Keratinocyte (primary cell): ENCODE measurements around the gene RIMKLA. TPM values are rescaled to one million over a fixed set of nuclear protein-coding genes. Genes with fewer than 3 reads are reported as not detected.

Experiments used
- DNase-seq: peaks from one replicate; pipeline ENCODE4 v3.0.0-alpha.2; 2011; ENCODE audit warnings: low read depth, missing footprints, low spot score
- FAIRE-seq: peaks from 2 replicates; lab custom pipeline; 2011; peaks lifted over from hg19 to GRCh38; lab: Jason Lieb, UNC
- H2AFZ ChIP-seq: 2 replicates; pipeline ENCODE4 v1.6.0; 2012; ENCODE audit warnings: low read length, control low read depth, inconsistent platforms; ENCODE audit not compliant: control insufficient read depth
- H3K27ac ChIP-seq: 2 replicates; pipeline ENCODE4 v1.5.1; 2011; ENCODE audit warnings: low read length; ENCODE audit not compliant: control insufficient read depth, insufficient read depth
- H3K27me3 ChIP-seq: 3 replicates; pipeline ENCODE4 v1.6.0; 2011; ENCODE audit warnings: low read length; ENCODE audit not compliant: control insufficient read depth, insufficient read depth; ENCODE audit errors: extremely low read depth
- H3K36me3 ChIP-seq, 2 experiments: 2 replicates in 1 of 2; 3 replicates in 1 of 2; pipeline ENCODE4 v1.5.1; 2011; ENCODE audit warnings: low read length in 2 of 2, mild to moderate bottlenecking in 1 of 2; ENCODE audit not compliant: control insufficient read depth in 2 of 2, insufficient read depth in 2 of 2; ENCODE audit errors: extremely low read depth in 1 of 2
- H3K4me1 ChIP-seq: 3 replicates; pipeline ENCODE4 v1.5.1; 2011; ENCODE audit warnings: low read length; ENCODE audit not compliant: control insufficient read depth, insufficient read depth; ENCODE audit errors: extremely low read depth
- H3K4me2 ChIP-seq: 3 replicates; pipeline ENCODE4 v1.6.0; 2011; ENCODE audit warnings: low read depth, low read length; ENCODE audit not compliant: control insufficient read depth, insufficient read depth; ENCODE audit errors: extremely low read depth
- H3K4me3 ChIP-seq, 3 experiments: fragments of 200-600 bp in 1 of 3; sonication (generic) in 1 of 3; 2 replicates in 2 of 3; 3 replicates in 1 of 3; pipeline ENCODE4 v1.5.1; 2011 to 2016; ENCODE audit warnings: low read length in 3 of 3, mild to moderate bottlenecking in 3 of 3, control low read depth in 2 of 3, inconsistent platforms in 1 of 3, low read depth in 1 of 3, mixed read lengths in 1 of 3, mixed run types in 1 of 3, moderate library complexity in 1 of 3; ENCODE audit not compliant: control insufficient read depth in 2 of 3, insufficient read depth in 2 of 3; ENCODE audit errors: extremely low read depth in 1 of 3
- H3K79me2 ChIP-seq: 2 replicates; pipeline ENCODE4 v1.6.0; 2012; ENCODE audit warnings: low read length; ENCODE audit not compliant: control insufficient read depth, insufficient read depth
- H3K9ac ChIP-seq: 3 replicates; pipeline ENCODE4 v1.6.0; 2011; ENCODE audit warnings: low read length; ENCODE audit not compliant: control insufficient read depth, insufficient read depth; ENCODE audit errors: extremely low read depth
- H3K9me1 ChIP-seq: 3 replicates; pipeline ENCODE4 v1.6.0; 2011; ENCODE audit warnings: low read length; ENCODE audit not compliant: control insufficient read depth, insufficient read depth; ENCODE audit errors: extremely low read depth
- H3K9me3 ChIP-seq: 2 replicates; pipeline ENCODE4 v1.5.1; 2012; ENCODE audit warnings: low read depth, low read length; ENCODE audit not compliant: control insufficient read depth
- H4K20me1 ChIP-seq: 3 replicates; pipeline ENCODE4 v1.6.0; 2011; ENCODE audit warnings: low read length; ENCODE audit not compliant: control insufficient read depth, insufficient read depth; ENCODE audit errors: extremely low read depth
- CTCF ChIP-seq, 3 experiments: IDR thresholded peaks in 1 of 3; conservative IDR thresholded peaks in 1 of 3; optimal IDR thresholded peaks in 1 of 3; 2 replicates in 2 of 3; 3 replicates in 1 of 3; pipeline versions ENCODE3 to v1.5.1; 2011; ENCODE audit warnings: low read length in 3 of 3, mild to moderate bottlenecking in 3 of 3, moderate library complexity in 2 of 3, control low read depth in 1 of 3, inconsistent platforms in 1 of 3; ENCODE audit not compliant: insufficient read depth in 2 of 3; ENCODE audit errors: extremely low read depth in 1 of 3
- EZH2 ChIP-seq: IDR thresholded peaks from one replicate; pipeline ENCODE4 v1.6.1; 2012; ENCODE audit warnings: inconsistent platforms, mild to moderate bottlenecking, low read length, moderate library complexity
- dilution Hi-C: fragments of 300-500 bp; cut with MboI; formaldehyde crosslinking; loops from one replicate; pipeline ENCODE4 v1.7.0; 2020; ENCODE audit warnings: low sequenced_read_pairs; ENCODE audit not compliant: extremely low pct_ligation_motif_present
- polyA plus RNA-seq, 5 experiments: library from polyadenylated mRNA; depleted of rRNA in 3 of 5; stranded (reverse) in 3 of 5; stranded (forward) in 1 of 5; unstranded in 1 of 5; fragments of >200 nt; gene quantifications; 1 replicate in 1 of 5; 2 replicates in 3 of 5; 3 replicates in 1 of 5; pipeline versions ENCODE4 v1.2.1 to v1.2.3, GENCODE V29; 2011 to 2012; ENCODE audit warnings: missing spikeins in 2 of 5, low read depth in 1 of 5, low replicate concordance in 1 of 5

Gene RIMKLA
- polyA plus RNA-seq, 1 donor (not counting 4 experiments of a cell fraction or from before 2014, with no cell fraction given) = not detected

- H3K27ac ChIP-seq = no peak overlapping the region
- DNase-seq (no peak), FAIRE-seq (no peak)
- no peaks in the 10 kb centered on the region for H4K20me1 ChIP-seq
- dilution Hi-C loops = no loop called here
- peaks cover 16% of the 10 kb centered on the region for H3K4me1 ChIP-seq
- H3K9ac ChIP-seq = no peak overlapping the region
- H3K9me3 ChIP-seq = no peaks in the 10 kb centered on the region
- H3K79me2 ChIP-seq = peaks cover 13% of the 10 kb centered on the region
- no peak for TF ChIP-seq CTCF (optimal IDR thresholded peaks at IDR 0.05 in 1 of 3, IDR thresholded peaks at IDR 0.05 in 1 of 3, conservative IDR thresholded peaks at IDR 0.05 in 1 of 3; ENCODE audit: extremely low read depth in 1 of 3, insufficient read depth in 2 of 3, low read length in 3 of 3)
- TF ChIP-seq EZH2 = no peak
- peaks cover 1 to 3% of the 10 kb centered on the region in 2 experiments for H3K36me3 ChIP-seq
- H3K9me1 ChIP-seq = no peaks in the 10 kb centered on the region
- H2AFZ ChIP-seq = no peak overlapping the region
- no peak overlapping the region for H3K4me3 ChIP-seq
- no peak overlapping the region for H3K4me2 ChIP-seq
- H3K27me3 ChIP-seq = no peaks in the 10 kb centered on the region
Measured at GRCh38 chr1:42461196-42461595, 80.6 kb downstream of the RIMKLA start.

- dilution Hi-C loops = no loop called here
- Histone ChIP-seq H3K4me1 (peaks cover 10% of the 10 kb centered on the region), H3K36me3 (peaks cover 1 to 3% of the 10 kb centered on the region in 2 experiments), H3K4me3 (peak within 1 kb of the TSS; percentile 38 to 86 (median 83)), H2AFZ (peak within 1 kb of the TSS; percentile 83), H3K27ac (peak within 1 kb of the TSS; percentile 37), H3K27me3 (no peaks in the 10 kb centered on the region), H3K9ac (peak within 1 kb of the TSS; percentile 33), H3K4me2 (peak within 1 kb of the TSS; percentile 93), H3K9me3 (no peaks in the 10 kb centered on the region), H3K9me1 (no peaks in the 10 kb centered on the region), H4K20me1 (no peaks in the 10 kb centered on the region), H3K79me2 (peaks cover under 1% of the 10 kb centered on the region)
- DNase-seq (peak; percentile 90), FAIRE-seq (peak; percentile 100)
- TF ChIP-seq CTCF (optimal IDR thresholded peaks at IDR 0.05 in 1 of 3, IDR thresholded peaks at IDR 0.05 in 1 of 3, conservative IDR thresholded peaks at IDR 0.05 in 1 of 3; ENCODE audit: extremely low read depth in 1 of 3, insufficient read depth in 2 of 3, low read length in 3 of 3) = no peak
- TF ChIP-seq EZH2 = no peak
Measured at GRCh38 chr1:42462828-42463763, 82.5 kb downstream of the RIMKLA start, which contains the start of gene CCDC30. CCDC30 (plus strand) TSS chr1:42463286; CDS start chr1:42480552, 17,266 bp downstream.
